ENCODE results near the gene PRKN.

The PRKN gene

GRCh38 chr6:162671580-162672165 lies 55.9 kb downstream of the PRKN start:
- H3K4me3 ChIP-seq (ENCODE audit: low read length): no peak overlapping the region
- no peak for TF ChIP-seq EZH2phosphoT487 (IDR thresholded peaks at IDR 0.05; ENCODE audit: low read depth)
- TF ChIP-seq, protein P1, sequence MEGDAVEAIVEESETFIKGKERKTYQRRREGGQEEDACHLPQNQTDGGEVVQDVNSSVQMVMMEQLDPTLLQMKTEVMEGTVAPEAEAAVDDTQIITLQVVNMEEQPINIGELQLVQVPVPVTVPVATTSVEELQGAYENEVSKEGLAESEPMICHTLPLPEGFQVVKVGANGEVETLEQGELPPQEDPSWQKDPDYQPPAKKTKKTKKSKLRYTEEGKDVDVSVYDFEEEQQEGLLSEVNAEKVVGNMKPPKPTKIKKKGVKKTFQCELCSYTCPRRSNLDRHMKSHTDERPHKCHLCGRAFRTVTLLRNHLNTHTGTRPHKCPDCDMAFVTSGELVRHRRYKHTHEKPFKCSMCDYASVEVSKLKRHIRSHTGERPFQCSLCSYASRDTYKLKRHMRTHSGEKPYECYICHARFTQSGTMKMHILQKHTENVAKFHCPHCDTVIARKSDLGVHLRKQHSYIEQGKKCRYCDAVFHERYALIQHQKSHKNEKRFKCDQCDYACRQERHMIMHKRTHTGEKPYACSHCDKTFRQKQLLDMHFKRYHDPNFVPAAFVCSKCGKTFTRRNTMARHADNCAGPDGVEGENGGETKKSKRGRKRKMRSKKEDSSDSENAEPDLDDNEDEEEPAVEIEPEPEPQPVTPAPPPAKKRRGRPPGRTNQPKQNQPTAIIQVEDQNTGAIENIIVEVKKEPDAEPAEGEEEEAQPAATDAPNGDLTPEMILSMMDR (IDR thresholded peaks at IDR 0.05; ENCODE audit: low read depth, low read length): no peak

DNA sequence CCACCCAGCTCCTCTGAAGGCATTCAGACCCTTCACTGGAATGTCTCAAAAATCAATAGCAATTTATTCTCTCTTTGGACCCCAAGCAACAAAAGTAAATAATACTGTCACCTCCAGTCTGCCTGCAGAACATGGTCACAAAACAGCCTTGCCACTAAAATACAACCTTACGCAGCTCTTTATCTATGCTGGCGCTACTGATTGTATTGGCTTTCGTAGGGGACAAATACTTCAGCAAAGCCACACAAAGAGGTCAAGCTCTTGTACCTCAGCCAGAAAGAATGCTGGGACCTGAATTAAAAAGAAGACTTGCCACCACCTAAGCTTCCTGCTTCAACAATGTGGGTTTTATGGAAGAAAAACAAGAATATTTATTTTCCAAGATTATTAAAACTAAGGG lies 57.2 kb downstream of the PRKN start:
- no peak overlapping the region for H3K27ac ChIP-seq (ENCODE audit: low read length)

More at GRCh38 chr6:162671580-162672165, 55.9 kb downstream of the PRKN start:
- no peaks in the 10 kb centered on the region for H3K79me2 ChIP-seq (ENCODE audit: low read length)
- H4K20me1 ChIP-seq (ENCODE audit: insufficient read depth, low read length): no peaks in the 10 kb centered on the region
- no peaks in the 10 kb centered on the region for H3K9me3 ChIP-seq (ENCODE audit: insufficient read depth, low read length)
- no peak overlapping the region for H3K9ac ChIP-seq (ENCODE audit: low read length)
- H3K36me3 ChIP-seq (replicated peaks; ENCODE audit: low read depth, low read length): no peaks in the 10 kb centered on the region
- no peak overlapping the region for H2AFZ ChIP-seq (ENCODE audit: low read depth, low read length)
- H3K27me3 ChIP-seq (ENCODE audit: low read depth, low read length): no peaks in the 10 kb centered on the region
- H3K27ac ChIP-seq (ENCODE audit: low read length): no peak overlapping the region
- no peak overlapping the region for H3K4me2 ChIP-seq (ENCODE audit: low read length)
- H3K4me1 ChIP-seq (ENCODE audit: low read length): no peaks in the 10 kb centered on the region

DNA sequence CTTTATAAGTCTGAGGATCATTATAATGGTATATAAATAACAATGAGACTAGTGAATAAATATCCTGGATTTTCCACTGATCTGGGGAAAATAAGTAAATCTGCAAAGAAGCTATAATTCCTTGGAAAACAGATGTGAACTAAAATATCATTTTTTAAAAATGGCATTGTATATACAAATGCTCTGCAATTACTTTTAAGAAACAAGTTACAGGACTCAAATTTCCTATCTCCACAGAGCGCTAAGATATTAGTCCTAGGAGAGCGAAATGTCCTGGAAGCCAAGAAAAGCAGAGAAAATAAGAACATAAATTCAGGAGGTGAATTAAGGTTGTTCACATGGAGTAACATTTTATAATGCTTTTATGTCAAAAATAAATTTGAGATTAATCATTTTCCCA lies 61.3 kb downstream of the PRKN start:
- no peak overlapping the region for H3K4me3 ChIP-seq (ENCODE audit: low read length)
- TF ChIP-seq, protein P1 (IDR thresholded peaks at IDR 0.05; ENCODE audit: low read depth, low read length): no peak
- no peak for TF ChIP-seq EZH2phosphoT487 (IDR thresholded peaks at IDR 0.05; ENCODE audit: low read depth)

More for the DNA sequence above, 57.2 kb downstream of the PRKN start:
- no peak for TF ChIP-seq EZH2phosphoT487 (IDR thresholded peaks at IDR 0.05; ENCODE audit: low read depth)
- TF ChIP-seq, protein P1 (IDR thresholded peaks at IDR 0.05; ENCODE audit: low read depth, low read length): no peak
- no peak overlapping the region for H3K4me3 ChIP-seq (ENCODE audit: low read length)
- no peak overlapping the region for H3K4me2 ChIP-seq (ENCODE audit: low read length)
- H3K36me3 ChIP-seq (replicated peaks; ENCODE audit: low read depth, low read length): no peaks in the 10 kb centered on the region
- H4K20me1 ChIP-seq (ENCODE audit: insufficient read depth, low read length): no peaks in the 10 kb centered on the region
- H3K9ac ChIP-seq (ENCODE audit: low read length): no peak overlapping the region
- no peaks in the 10 kb centered on the region for H3K79me2 ChIP-seq (ENCODE audit: low read length)
- H3K27me3 ChIP-seq (ENCODE audit: low read depth, low read length): no peaks in the 10 kb centered on the region
- no peaks in the 10 kb centered on the region for H3K4me1 ChIP-seq (ENCODE audit: low read length)
- H2AFZ ChIP-seq (ENCODE audit: low read depth, low read length): no peak overlapping the region
- H3K9me3 ChIP-seq (ENCODE audit: insufficient read depth, low read length): no peaks in the 10 kb centered on the region

GRCh38 chr6:162653808-162654207 lies 73.8 kb downstream of the PRKN start:
- Histone ChIP-seq H3K36me3 (replicated peaks; ENCODE audit: low read depth, low read length) (no peaks in the 10 kb centered on the region), H3K9me3 (ENCODE audit: insufficient read depth, low read length) (no peaks in the 10 kb centered on the region), H3K79me2 (ENCODE audit: low read length) (no peaks in the 10 kb centered on the region), H3K9ac (ENCODE audit: low read length) (no peak overlapping the region), H4K20me1 (ENCODE audit: insufficient read depth, low read length) (no peaks in the 10 kb centered on the region), H3K4me1 (ENCODE audit: low read length) (no peaks in the 10 kb centered on the region), H3K27me3 (ENCODE audit: low read depth, low read length) (no peaks in the 10 kb centered on the region), H3K4me3 (ENCODE audit: low read length) (no peak overlapping the region), H3K27ac (ENCODE audit: low read length) (no peak overlapping the region), H2AFZ (ENCODE audit: low read depth, low read length) (no peak overlapping the region), H3K4me2 (ENCODE audit: low read length) (no peak overlapping the region)
- TF ChIP-seq EZH2phosphoT487 (IDR thresholded peaks at IDR 0.05; ENCODE audit: low read depth): no peak
- TF ChIP-seq, protein P1 (IDR thresholded peaks at IDR 0.05; ENCODE audit: low read depth, low read length): no peak

More for the DNA sequence above, 61.3 kb downstream of the PRKN start:
- Histone ChIP-seq H3K4me2 (ENCODE audit: low read length) (no peak overlapping the region), H3K36me3 (replicated peaks; ENCODE audit: low read depth, low read length) (no peaks in the 10 kb centered on the region), H3K9me3 (ENCODE audit: insufficient read depth, low read length) (no peaks in the 10 kb centered on the region), H3K4me1 (ENCODE audit: low read length) (no peaks in the 10 kb centered on the region), H2AFZ (ENCODE audit: low read depth, low read length) (no peak overlapping the region), H3K79me2 (ENCODE audit: low read length) (no peaks in the 10 kb centered on the region), H3K27me3 (ENCODE audit: low read depth, low read length) (no peaks in the 10 kb centered on the region), H4K20me1 (ENCODE audit: insufficient read depth, low read length) (no peaks in the 10 kb centered on the region), H3K27ac (ENCODE audit: low read length) (no peak overlapping the region), H3K9ac (ENCODE audit: low read length) (no peak overlapping the region)

Measured in OCI-LY3 (cell line).